GM19193 (cell line): ENCODE data around the gene SENP2.
A peak's percentile ranks its signal among the peaks of the same experiment; 100 is the strongest.

Experiments used
- POLR2A ChIP-seq: IDR thresholded peaks from 4 replicates; pipeline ENCODE4 v1.6.1; 2011; ENCODE audit not compliant: insufficient read depth, insufficient read length; ENCODE audit errors: extremely low read depth

The SENP2 gene

GRCh38 chr3:185585859-185586685 lies at the start of gene SENP2:
Gene SENP2 (plus strand): TSS chr3:185586295. CDS start chr3:185586414, 119 bp downstream.
- peak; percentile 85 for TF ChIP-seq POLR2A

DNA sequence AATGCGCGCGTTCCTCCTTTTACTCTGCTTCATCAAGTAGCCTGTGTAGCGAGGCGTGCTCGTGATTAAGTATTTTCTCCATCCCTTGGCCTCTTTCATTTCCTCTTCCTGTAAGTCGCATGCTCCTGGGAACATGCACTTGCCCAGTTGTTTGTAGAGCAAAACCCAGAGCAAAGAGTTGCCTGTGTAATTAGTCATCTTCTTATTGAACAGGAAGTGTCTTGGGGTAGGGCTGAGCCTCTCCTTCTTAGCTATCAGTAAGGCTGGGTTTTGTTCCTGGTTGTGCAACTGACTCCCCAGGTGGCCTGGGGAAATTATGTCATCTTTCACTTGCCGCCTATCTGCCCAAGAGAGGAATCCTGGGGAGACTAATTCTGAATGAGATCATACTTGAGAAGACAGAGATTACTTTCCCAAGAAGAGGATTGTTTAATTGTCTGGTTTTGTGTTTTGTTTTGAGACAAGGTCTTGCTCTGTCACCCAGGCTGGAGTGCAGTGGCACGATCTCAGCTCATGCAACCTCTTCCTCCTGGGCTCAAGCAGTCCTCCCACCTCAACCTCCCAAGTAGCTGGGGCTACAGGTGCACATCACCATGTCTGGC lies 48.6 kb upstream of the SENP2 start:
- TF ChIP-seq POLR2A: no peak

DNA sequence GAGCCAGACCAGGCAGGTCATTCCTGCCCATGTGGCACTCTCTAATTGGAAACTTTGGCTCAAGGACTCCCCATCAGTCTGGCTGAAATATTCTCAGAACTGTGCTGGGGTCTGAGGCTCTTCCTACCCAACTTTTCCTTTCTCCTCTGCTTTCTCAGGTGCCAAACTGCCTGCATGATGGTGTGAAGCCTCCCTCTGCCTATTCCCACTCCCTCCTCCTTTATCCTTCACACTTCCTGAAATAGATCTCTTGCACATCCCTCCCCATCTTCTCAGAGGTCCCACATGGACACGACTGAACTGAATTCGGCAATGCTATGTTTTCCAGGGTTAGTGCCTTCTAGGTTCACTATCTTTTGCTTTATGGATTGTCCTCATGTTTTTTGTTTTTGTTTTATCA lies 46.2 kb upstream of the SENP2 start:
- TF ChIP-seq POLR2A: no peak

DNA sequence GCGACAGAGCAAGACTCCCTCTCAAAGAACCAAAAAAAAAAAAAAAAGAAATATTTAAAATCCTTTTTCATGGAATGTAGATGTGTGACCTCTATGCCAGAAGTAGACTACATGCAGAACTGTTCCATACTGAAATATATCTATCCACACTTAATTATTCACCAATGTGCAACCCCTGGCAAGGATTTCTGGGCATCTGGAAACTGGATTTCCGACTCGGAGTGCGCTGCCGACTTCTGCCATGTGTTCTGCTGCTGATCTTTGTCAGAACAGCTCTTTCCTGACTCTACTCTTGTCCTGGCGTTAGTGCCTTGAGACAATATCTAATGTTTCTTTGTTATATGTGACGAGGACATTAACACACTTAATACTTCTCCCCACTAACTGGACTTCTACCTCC lies 45.4 kb upstream of the SENP2 start:
- TF ChIP-seq POLR2A: no peak

- TF ChIP-seq POLR2A: no peak
Measured at GRCh38 chr3:185549122-185549521, 37.0 kb upstream of the SENP2 start.

DNA sequence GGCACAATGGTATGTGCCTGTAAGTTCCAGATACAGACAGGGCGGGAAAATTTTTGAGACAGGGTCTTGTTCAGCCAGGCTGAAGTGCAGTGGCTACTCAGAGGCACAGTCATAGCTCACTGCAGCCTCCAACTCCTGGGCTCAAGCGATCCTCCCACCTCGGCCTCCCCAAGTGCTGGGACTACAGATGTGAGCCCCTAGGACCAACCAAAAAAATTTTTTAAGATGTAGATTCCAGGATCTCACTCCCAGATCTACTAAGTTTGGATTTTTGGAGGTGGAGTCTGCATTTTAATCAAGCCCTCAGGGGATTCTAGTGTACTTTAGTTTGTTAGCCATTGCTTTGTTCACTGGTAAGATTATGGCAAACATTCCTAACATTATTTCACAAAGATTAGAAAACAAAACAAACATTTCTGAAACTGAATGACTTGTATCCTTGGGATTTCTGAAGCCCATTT lies 36.4 kb upstream of the SENP2 start:
- TF ChIP-seq POLR2A: no peak

- no peak for TF ChIP-seq POLR2A
Measured at GRCh38 chr3:185552358-185552877, 33.7 kb upstream of the SENP2 start, which contains the start of gene LIPH. Gene LIPH (minus strand): TSS chr3:185552588. CDS start chr3:185552471, 117 bp downstream.

DNA sequence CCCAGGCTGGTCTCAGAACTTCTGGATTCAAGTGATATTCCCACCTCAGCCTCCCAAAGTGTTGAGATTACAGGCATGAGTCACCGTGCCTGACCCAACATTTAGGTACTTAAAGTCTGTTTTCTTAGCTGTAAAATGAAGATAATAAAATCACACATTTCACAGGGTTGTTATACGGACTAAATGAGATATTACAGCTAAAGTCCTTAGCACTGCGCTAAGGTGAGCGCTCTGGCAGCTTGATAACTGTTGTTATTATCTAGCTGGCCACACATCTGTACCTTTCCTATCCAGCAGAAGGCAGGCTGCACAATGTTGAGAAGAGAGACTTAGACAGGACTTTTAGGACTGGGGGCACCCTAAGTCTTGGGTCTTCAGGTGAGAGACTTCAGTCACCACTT lies 31.0 kb upstream of the SENP2 start:
- no peak for TF ChIP-seq POLR2A

DNA sequence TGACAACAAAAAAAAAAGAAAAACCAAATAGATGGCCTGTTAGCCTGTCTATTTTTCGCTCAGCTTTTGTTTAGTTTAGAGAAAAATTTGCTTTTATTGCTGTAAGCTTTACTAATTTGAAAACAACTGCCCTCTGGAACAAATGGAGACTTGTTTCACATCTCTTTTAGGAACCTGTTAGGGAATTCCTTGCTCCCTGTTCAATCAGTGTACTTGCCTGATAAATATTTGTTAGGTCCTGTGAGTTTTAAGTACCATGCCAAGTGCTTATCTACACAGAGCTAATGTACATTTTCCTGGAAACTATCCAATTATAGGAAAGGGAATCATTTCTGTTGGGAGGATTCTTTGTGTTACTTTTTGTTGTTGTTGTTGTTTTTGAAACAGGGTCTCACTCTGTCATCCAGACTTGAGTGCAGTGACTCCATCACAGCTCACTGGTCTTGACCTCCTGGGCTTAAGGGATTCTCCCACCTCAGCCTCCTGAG lies 30.2 kb upstream of the SENP2 start:
- no peak for TF ChIP-seq POLR2A

DNA sequence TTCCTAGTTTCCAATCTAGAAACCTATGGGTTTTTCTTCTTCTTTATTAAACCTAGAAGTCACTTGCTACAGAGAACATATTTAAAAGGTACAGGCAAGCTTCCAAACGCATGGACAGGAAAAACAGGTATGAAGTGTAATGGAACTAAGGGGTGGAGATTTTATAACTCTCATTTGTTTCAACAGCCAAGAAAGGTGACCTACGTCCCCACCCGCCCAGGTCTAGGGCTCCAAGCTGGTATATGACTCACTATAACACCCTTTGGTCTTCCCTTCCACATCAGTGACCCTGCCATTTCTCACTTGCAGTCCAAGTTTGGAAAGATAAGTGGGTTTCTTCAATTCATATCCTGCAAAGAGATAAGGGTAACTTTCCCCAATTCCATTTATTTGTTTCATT lies 27.7 kb upstream of the SENP2 start:
- no peak for TF ChIP-seq POLR2A

DNA sequence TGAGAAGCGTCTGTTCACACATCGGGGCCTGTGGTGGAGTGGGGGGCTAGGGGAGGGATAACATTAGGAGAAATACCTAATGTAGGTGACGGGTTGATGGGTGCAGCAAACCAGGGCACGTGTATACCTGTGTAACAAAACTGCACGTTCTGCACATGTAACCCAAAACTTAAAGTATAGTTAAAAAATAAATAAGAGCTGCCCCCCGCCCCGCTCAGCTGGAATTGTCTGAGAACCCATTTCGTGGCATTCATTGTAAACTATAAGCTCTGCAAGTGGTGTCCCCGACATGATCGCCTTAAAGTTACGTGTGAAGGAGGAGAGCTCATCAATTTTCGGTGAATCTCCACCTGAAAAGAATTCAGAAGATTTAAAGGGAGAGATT lies 26.4 kb upstream of the SENP2 start:
- no peak for TF ChIP-seq POLR2A

GRCh38 chr3:185560676-185561075 lies 25.4 kb upstream of the SENP2 start:
- TF ChIP-seq POLR2A: no peak

GRCh38 chr3:185561374-185561943 lies 24.6 kb upstream of the SENP2 start:
- no peak for TF ChIP-seq POLR2A

DNA sequence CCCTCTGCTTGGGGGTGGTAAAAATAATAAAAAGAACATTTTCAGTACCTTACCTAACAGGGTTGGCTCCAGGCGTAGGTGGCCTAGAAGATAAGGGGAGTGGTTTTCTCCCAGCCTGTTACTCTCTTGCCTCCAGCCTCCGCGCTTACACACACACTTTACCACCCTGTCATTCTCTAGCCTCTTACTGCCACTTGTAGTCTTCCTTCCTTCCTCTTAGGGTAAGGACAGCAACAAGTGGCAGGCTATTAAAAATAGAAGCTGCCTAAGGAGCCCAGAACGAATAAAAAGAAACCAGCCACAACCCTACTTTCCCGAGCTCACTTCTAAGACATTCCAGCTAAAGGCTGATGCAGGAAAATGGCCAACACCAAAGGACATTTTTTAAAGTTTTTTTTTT lies 24.1 kb upstream of the SENP2 start:
- TF ChIP-seq POLR2A: no peak

GRCh38 chr3:185572183-185572582 lies 13.9 kb upstream of the SENP2 start:
- no peak for TF ChIP-seq POLR2A
